MM.1S (cell line): ENCODE results near the gene KSR1.

Experiments used
- DNase-seq: peaks from one replicate; pipeline ENCODE4 v3.0.0-alpha.2; 2015
- H2AFZ ChIP-seq: fragments of 300-600 bp; sonication (generic); 2 replicates; pipeline ENCODE4 v1.6.0; 2016; ENCODE audit warnings: antibody characterized with exemption, low read length
- H3F3A ChIP-seq: fragments of 300-600 bp; sonication (generic); 2 replicates; pipeline ENCODE4 v1.6.1; 2016; ENCODE audit warnings: mild to moderate bottlenecking, antibody characterized with exemption, low read length, moderate library complexity, mixed read lengths; ENCODE audit not compliant: insufficient read depth
- H3K27ac ChIP-seq: fragments of 300-600 bp; sonication (generic); 2 replicates; pipeline ENCODE4 v1.5.1; 2016; ENCODE audit warnings: mild to moderate bottlenecking, low read length
- H3K27me3 ChIP-seq: fragments of 300-600 bp; sonication (generic); replicated peaks from 2 replicates; pipeline ENCODE4 v1.6.0; 2016; ENCODE audit warnings: low read length; ENCODE audit not compliant: insufficient read depth
- H3K36me3 ChIP-seq: fragments of 300-600 bp; sonication (generic); replicated peaks from 2 replicates; pipeline ENCODE4 v1.6.1; 2016; ENCODE audit warnings: mild to moderate bottlenecking, low read length, mixed read lengths; ENCODE audit not compliant: insufficient read depth
- H3K4me1 ChIP-seq: fragments of 300-600 bp; sonication (generic); 2 replicates; pipeline ENCODE4 v1.6.1; 2016; ENCODE audit warnings: low read length, mixed read lengths
- H3K4me2 ChIP-seq: fragments of 300-600 bp; sonication (generic); 2 replicates; pipeline ENCODE4 v1.6.0; 2016; ENCODE audit warnings: low read depth, low read length
- H3K4me3 ChIP-seq: fragments of 300-600 bp; sonication (generic); 2 replicates; pipeline ENCODE4 v1.5.1; 2016; ENCODE audit warnings: low read length, mixed read lengths
- H3K79me2 ChIP-seq: fragments of 300-600 bp; sonication (generic); 2 replicates; pipeline ENCODE4 v1.6.1; 2016; ENCODE audit warnings: mixed run types, low read length, mixed read lengths
- H3K9ac ChIP-seq: fragments of 300-600 bp; sonication (generic); 2 replicates; pipeline ENCODE4 v1.6.1; 2016; ENCODE audit warnings: low read length, mixed read lengths
- H3K9me2 ChIP-seq: fragments of 300-600 bp; sonication (generic); replicated peaks from 2 replicates; pipeline ENCODE4 v1.6.1; 2016; ENCODE audit warnings: mild to moderate bottlenecking, low read length, mixed read lengths; ENCODE audit not compliant: insufficient read depth
- H3K9me3 ChIP-seq: fragments of 300-600 bp; sonication (generic); replicated peaks from 2 replicates; pipeline ENCODE4 v1.6.1; 2016; ENCODE audit warnings: mild to moderate bottlenecking, low read length, mixed read lengths; ENCODE audit not compliant: insufficient read depth
- H4K20me1 ChIP-seq: fragments of 300-600 bp; sonication (generic); 2 replicates; pipeline ENCODE4 v1.6.1; 2016; ENCODE audit warnings: mild to moderate bottlenecking, low read length, moderate library complexity, mixed read lengths; ENCODE audit not compliant: insufficient read depth
- EZH2 ChIP-seq: fragments of 300-600 bp; sonication (generic); optimal IDR thresholded peaks from 2 replicates; pipeline ENCODE3; 2017; ENCODE audit warnings: low read depth, mild to moderate bottlenecking, antibody characterized with exemption, low read length, mixed read lengths
- EZH2phosphoT487 ChIP-seq: fragments of 300-600 bp; sonication (generic); IDR thresholded peaks from 2 replicates; pipeline ENCODE4 v1.6.1; 2018; ENCODE audit warnings: antibody characterized with exemption, low read length
- TF ChIP-seq, protein P1 (sequence below): fragments of 300-600 bp; sonication (generic); IDR thresholded peaks from 2 replicates; pipeline ENCODE4 v1.5.1; 2016; ENCODE audit warnings: antibody characterized with exemption, low read length, mixed read lengths

The KSR1 gene

DNA sequence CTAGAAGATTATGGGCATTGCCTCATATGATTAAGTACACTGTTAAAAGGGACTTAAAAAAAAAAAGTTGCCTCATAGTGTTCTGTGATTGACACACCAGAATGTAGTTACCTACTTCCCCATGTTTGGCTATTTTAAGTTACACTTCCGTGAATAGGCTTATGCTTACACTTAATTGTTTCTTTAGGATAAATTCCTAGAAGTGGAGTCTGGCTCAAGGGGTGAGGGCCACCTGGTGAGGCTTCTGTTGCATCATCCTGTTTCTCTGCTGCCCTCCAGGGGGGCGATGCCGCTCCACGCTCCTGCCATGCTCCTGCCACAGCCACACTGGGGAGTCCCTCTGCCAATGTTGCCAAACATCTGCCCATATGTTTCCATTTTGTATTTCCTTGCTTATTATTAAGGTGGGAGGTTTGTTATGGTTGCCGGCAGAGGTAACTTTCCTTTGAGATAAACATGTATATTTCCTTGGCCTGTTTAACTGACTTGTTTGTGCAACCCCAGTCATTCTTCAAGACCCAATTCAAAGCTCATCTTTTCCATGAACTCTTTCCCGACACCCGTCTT is 73.1 kb downstream of the KSR1 start:
- DNase-seq = no peak

DNA sequence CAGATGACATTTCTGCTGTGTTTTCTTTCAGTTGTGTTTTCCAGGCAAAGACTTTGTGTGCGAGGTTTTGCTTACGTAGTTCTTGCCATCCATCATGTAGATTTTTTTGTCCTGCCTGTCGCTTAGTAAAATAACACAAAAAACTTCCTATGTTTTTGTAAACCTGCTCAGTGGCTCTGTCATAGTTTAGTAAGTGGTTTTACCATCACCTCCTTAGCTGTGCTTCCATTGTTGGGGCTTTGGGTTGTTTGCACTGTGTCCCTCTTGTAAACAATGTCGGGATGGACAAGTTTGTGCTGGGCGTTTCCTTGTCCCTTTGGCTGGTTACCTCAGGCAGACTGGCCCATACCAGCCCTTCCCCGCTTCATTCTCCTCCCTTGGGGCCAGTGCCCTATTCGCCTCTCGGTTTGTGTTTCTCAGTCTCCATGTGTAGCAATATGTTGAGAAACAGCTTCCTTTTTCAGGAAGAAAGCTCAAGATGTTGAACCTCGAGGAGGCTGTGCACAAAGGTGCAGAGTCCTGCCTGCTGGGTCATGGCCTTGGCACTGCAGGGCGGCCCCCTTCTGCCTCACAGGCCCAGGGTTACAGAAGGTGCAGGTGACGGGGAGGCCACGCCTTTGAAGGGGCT is 74.6 kb downstream of the KSR1 start:
- H3K4me2 ChIP-seq = no peak overlapping the region
- DNase-seq = no peak
- no peaks in the 10 kb centered on the region for H4K20me1 ChIP-seq
- no peaks in the 10 kb centered on the region for H3K36me3 ChIP-seq
- no peaks in the 10 kb centered on the region for H3F3A ChIP-seq
- no peak overlapping the region for H2AFZ ChIP-seq
- H3K9me3 ChIP-seq = no peaks in the 10 kb centered on the region
- H3K4me3 ChIP-seq = no peak overlapping the region
- no peaks in the 10 kb centered on the region for H3K79me2 ChIP-seq
- no peaks in the 10 kb centered on the region for H3K4me1 ChIP-seq
- H3K27me3 ChIP-seq = no peaks in the 10 kb centered on the region
- TF ChIP-seq, protein P1, sequence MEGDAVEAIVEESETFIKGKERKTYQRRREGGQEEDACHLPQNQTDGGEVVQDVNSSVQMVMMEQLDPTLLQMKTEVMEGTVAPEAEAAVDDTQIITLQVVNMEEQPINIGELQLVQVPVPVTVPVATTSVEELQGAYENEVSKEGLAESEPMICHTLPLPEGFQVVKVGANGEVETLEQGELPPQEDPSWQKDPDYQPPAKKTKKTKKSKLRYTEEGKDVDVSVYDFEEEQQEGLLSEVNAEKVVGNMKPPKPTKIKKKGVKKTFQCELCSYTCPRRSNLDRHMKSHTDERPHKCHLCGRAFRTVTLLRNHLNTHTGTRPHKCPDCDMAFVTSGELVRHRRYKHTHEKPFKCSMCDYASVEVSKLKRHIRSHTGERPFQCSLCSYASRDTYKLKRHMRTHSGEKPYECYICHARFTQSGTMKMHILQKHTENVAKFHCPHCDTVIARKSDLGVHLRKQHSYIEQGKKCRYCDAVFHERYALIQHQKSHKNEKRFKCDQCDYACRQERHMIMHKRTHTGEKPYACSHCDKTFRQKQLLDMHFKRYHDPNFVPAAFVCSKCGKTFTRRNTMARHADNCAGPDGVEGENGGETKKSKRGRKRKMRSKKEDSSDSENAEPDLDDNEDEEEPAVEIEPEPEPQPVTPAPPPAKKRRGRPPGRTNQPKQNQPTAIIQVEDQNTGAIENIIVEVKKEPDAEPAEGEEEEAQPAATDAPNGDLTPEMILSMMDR = no peak
- TF ChIP-seq EZH2 = no peak
- no peak overlapping the region for H3K27ac ChIP-seq
- H3K9me2 ChIP-seq = no peaks in the 10 kb centered on the region
- H3K9ac ChIP-seq = no peak overlapping the region

More for the DNA sequence above, 73.1 kb downstream of the KSR1 start:
- H3F3A ChIP-seq = no peaks in the 10 kb centered on the region
- H3K4me1 ChIP-seq = no peaks in the 10 kb centered on the region
- H3K27me3 ChIP-seq = no peaks in the 10 kb centered on the region
- no peak overlapping the region for H3K27ac ChIP-seq
- H3K9me3 ChIP-seq = no peaks in the 10 kb centered on the region
- no peaks in the 10 kb centered on the region for H4K20me1 ChIP-seq
- H3K79me2 ChIP-seq = no peaks in the 10 kb centered on the region
- no peak overlapping the region for H3K4me2 ChIP-seq
- TF ChIP-seq, protein P1 = no peak
- no peak for TF ChIP-seq EZH2phosphoT487
- TF ChIP-seq EZH2 = no peak
- no peak overlapping the region for H3K4me3 ChIP-seq
- H3K36me3 ChIP-seq = no peaks in the 10 kb centered on the region
- H3K9ac ChIP-seq = no peak overlapping the region
- H2AFZ ChIP-seq = no peak overlapping the region
- H3K9me2 ChIP-seq = no peaks in the 10 kb centered on the region

DNA sequence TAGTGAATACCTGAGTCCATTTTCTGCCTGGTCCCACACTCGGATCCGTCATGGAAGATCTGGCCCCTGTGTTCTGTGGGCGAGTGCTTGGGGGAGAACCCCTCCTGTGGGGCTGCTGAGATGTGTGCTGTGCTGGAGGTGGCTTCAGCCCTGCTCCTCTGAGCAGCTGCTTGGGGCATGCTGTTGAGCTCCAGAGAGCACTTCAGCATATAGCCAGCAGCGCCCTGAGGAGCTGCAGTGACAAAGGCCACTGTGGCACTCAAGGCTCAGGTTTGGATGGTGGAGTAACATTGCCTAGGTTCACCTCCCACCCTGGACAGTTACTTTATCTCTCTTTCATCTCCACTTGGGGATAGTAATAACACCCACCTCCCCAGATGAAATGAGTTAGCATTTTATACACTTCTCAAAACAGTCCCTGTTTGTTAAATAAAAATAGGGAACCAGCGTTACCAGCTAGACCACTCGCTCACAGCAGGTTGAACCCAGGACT is 75.3 kb downstream of the KSR1 start:
- no peaks in the 10 kb centered on the region for H3K27me3 ChIP-seq
- H4K20me1 ChIP-seq = no peaks in the 10 kb centered on the region
- no peak overlapping the region for H3K4me2 ChIP-seq
- no peak overlapping the region for H3K4me3 ChIP-seq
- H3K9me2 ChIP-seq = no peaks in the 10 kb centered on the region
- H2AFZ ChIP-seq = no peak overlapping the region
- H3F3A ChIP-seq = no peaks in the 10 kb centered on the region
- H3K79me2 ChIP-seq = no peaks in the 10 kb centered on the region
- H3K27ac ChIP-seq = no peak overlapping the region
- DNase-seq = no peak
- no peak overlapping the region for H3K9ac ChIP-seq
- TF ChIP-seq EZH2phosphoT487 (no peak), EZH2 (no peak)
- TF ChIP-seq, protein P1 = no peak
- H3K4me1 ChIP-seq = no peaks in the 10 kb centered on the region
- H3K36me3 ChIP-seq = no peaks in the 10 kb centered on the region
- H3K9me3 ChIP-seq = no peaks in the 10 kb centered on the region
